ENCODE results near the gene ADRA2B. TPM values are rescaled to one million over a fixed set of nuclear protein-coding genes. Genes with fewer than 3 reads are reported as not detected.
"Not testable (repeated sequence)": the region's sequence is repeated elsewhere in the genome, so short reads cannot be mapped to it uniquely, and the experiment has no call there.

Gene ADRA2B
- total RNA-seq, 1 donor from 2014 or later, result not detected

- DNase-seq (ENCODE audit: low read depth), result no peak
Measured at GRCh38 chr2:96150791-96151594, 34.6 kb upstream of the ADRA2B start.

DNA sequence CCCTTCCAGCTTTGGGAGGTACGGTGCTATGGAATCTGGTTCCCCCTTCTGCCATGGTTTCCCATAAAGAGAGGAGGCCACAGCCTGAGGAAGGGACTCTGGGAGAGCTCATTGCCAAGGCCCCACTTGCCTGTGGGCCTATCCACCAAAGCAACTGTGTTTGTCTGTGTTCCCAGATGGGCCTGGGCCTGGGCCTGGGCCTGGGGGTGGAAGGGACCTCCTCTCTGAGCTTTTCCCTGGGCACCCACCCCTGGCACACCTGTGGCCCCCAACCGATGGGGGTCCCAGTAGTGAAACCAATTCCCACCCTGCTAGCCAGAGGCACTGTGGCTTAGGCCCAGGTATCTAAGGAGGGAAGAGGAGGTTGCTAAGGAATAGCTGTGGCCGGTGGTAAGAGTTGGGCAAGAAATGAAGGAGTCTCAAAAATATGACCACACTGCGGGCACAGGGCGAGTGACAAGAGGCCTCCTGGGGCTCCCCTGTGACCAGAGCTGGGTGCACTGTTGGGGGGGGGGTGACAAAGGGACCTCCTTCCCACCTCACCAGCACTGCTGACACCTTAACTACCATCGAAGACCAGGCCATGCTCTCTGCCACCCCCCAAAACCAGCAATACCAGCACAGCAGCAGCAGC is 33.8 kb upstream of the ADRA2B start:
- no peak for DNase-seq (ENCODE audit: low read depth)

DNA sequence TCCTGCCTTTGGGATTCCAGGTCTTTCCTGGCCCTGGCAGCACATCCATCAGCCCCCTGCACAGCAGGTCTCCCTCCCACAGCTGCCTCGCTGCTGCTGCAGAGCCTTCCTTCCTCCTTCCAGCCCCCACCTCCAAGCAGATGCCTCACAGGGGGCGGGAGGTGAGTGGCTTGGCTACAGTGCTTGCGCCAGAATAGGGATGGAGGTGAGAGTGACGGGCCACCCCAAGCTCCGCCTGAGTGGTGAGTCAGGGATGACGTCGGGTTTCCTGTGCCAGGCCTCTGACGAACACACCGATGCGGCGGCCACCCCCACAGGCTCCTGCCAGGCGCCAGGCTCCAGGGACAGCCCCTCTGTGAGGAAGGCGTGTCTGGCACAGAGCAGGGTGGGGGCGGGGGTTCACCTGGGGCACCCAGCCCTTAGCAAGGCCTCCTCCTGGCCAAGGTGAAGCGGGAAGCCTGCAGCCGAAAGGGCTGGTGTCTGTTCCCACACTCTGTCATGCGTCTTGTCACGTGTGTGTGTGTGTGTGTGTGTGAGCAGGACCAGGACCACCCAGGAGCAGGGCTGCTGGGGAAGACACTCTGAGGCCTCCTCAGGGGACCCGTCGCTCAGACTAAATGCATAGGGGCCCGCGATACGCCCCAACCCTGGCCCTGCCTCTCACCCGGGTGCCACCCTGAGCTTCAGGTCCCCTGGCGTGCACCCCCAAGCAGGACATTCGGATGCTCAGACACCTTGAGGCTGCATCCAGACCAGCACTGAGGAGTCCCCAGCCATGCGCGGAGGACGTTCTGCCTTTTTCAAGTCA is 32.2 kb upstream of the ADRA2B start:
- no peak for DNase-seq (ENCODE audit: low read depth)

GRCh38 chr2:96147593-96148201 is 31.3 kb upstream of the ADRA2B start:
- no peak for DNase-seq (ENCODE audit: low read depth)

- no peak for DNase-seq (ENCODE audit: low read depth)
Measured at GRCh38 chr2:96146881-96147592, 30.7 kb upstream of the ADRA2B start.

DNA sequence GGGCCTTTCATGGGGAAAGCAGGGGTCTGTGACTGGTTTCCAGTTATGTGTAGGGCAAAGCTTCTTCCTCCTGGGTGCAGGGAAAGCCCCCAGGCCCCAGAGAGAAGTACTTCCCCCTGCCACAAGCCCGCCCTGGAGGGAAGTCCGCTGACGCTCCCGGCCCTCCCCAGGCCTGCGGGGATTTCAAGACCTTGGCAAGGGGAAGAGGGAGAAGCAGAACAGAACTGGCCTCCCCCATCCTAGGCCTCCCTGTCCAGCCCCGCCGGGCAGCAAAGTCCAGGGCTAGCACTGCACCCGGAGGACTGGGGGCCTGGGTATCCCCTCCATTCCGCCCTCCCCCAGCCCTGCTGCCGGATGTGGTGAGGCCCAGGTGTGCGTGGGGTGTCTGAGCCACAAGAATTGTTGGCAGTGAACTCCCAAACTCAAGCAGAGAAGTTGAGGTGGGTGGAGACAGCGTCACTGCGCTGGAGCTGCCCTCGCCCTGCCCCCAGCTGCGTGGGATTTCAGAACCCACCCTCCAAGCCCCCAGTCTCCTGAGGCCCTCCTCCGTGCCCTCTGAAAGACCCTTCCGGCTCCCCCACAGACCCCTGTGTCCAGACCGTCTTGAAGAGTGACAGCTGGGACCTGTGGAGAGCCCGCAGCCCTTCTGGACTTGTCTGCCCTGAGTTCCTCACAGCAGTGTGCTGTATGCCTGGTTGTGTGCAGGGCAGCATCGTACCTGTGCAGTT is 29.9 kb upstream of the ADRA2B start:
- DNase-seq (ENCODE audit: low read depth), result no peak

- DNase-seq (ENCODE audit: low read depth), result no peak
Measured at GRCh38 chr2:96145848-96146152, 29.4 kb upstream of the ADRA2B start.

DNA sequence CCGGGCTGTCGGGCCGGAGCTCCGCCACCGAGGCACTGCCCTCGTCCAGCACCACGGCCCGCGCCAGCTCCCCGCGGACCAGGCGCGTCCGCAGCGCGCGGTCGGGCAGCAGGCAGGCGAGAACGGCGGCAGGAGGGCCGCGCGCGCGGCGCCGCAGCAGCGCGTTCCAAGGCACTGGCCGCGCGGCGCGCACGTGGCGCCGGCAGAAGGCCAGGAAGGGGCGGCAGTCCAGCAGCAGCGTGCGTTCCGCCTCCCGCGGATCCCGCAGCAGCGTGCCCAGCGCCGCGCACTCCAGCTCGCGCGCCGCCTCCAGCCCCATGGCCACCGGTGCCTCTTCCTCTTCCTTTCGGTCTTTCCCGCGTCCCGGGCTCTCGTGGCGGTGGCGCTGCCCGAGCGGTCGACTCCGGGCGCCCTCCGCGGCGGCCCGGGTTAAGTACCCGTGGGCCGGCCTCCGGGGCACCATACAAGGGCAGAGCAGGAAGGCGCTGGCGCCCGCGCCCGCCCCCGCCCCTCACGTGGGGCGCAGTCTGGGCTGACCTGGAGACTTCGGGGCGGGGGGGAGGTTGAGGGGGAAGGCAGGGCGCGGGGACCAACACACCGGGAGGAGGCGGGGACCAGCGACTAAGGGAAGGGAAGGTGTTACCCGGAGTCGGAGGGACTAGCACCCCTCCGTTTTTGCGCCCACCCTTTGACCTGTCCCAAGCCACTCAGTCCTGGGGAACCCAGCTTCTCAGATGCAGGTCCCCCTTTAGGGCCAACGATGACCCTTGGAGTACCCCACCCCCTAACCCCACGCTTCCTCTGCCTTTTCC is 28.9 kb upstream of the ADRA2B start, which contains the start of gene DUSP2:
Gene DUSP2 (minus strand): TSS at position 405 of the 812 bp plus-strand sequence. CDS start 86 bp downstream, at position 319.
- DNase-seq (ENCODE audit: low read depth), result peak; percentile 50

DNA sequence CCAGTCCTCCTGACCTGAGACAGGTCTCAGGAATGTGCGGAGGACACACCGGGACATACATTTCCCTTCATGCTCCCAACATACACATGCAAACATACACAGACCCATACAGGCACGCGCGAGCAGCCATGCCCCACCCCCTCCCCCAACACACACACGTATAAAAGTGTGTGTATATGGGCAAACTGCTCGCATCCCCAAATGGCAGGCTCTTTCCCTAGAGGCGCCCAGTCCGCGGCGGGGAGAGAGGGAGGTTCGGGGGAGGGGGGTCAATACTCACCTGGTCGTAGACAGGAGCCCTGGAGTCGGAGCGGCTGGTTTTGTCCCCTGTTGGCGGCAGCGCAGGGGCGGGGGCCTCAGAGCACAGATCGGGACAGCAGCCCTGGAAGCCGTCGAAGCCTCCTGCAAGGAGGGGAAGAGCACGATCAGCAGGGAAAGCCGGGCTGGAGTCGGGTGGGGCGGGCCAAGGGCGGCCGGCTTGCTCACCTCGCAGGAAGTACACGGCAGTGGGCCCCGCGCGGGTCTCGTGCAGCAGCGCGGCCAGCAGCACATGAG is 28.2 kb upstream of the ADRA2B start:
- no peak for DNase-seq (ENCODE audit: low read depth)

DNA sequence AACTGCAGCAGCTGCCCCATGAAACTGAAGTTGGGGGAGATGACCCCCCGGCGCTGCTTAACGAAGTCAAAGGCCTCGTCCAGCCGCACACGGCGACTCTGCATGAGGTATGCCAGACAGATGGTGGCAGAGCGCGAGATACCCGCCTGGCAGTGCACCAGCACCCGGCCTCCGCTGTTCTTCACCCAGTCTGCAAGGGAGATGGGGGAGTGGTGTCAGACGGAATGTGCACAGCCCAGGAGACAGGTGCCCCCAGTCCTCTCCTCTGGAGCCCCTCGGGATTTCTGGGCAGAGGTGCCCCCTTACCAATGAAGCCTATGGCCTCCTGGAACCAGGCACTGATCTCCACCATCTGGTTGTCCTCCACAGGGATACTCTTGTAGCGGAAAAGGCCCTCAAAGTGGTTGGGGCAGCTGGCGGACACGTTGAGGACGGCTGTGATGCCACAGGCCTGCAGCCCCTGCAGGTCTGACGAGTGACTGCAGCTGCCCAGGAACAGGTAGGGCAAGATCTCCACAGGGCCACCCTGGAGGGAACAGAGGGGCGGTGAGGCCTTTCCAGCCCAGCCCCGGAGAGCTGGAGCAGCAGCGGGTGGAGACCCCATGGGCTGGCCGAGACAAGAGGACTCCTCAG is 27.6 kb upstream of the ADRA2B start:
- no peak for DNase-seq (ENCODE audit: low read depth)

GRCh38 chr2:96143231-96143847 is 27.0 kb upstream of the ADRA2B start:
- no peak for DNase-seq (ENCODE audit: low read depth)

DNA sequence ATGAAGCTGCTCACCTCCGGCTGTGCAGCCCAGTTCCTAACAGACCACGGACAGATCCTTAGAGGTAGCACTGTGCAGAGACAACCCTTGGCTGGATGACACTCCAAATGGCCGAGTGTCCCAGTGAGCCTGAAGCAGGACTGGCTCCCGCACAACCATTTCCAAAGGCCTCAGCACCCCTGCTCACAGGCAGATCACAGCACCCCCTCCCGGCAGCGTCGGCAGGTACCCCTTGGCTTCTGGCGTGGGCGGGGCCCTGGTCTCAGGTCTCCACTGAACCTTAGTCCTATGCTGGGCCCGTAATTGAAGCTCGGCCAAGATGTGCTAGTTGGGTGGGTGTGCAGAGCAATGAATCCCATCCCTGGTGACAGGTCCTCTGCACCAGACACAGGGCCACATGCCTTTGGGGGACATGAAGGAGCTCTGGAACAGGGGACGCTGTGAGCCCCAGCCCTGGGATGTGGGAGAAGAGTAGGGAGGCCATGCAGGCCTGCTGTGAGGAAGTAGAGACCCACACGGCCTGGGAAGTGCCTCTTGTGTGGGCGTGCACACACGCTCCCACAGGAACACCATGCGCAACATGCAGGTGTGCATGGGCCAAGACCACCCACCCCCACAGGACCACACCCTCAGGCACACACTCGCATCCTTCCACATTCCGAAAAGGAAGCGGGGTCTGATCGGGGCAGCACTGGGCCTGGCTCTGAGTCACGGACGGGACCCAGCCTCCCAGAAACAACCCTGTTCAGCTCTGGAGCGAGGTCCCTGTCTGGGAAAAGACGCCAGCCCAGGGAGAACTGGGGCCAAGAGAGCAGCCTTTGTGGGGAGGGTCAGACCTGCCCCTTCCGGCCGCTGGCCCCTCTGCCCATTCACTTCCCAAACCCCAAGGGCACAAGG is 26.1 kb upstream of the ADRA2B start:
- no peak for DNase-seq (ENCODE audit: low read depth)

- DNase-seq (ENCODE audit: low read depth), result not testable (repeated sequence)
Measured at GRCh38 chr2:96141624-96141967, 25.2 kb upstream of the ADRA2B start.

DNA sequence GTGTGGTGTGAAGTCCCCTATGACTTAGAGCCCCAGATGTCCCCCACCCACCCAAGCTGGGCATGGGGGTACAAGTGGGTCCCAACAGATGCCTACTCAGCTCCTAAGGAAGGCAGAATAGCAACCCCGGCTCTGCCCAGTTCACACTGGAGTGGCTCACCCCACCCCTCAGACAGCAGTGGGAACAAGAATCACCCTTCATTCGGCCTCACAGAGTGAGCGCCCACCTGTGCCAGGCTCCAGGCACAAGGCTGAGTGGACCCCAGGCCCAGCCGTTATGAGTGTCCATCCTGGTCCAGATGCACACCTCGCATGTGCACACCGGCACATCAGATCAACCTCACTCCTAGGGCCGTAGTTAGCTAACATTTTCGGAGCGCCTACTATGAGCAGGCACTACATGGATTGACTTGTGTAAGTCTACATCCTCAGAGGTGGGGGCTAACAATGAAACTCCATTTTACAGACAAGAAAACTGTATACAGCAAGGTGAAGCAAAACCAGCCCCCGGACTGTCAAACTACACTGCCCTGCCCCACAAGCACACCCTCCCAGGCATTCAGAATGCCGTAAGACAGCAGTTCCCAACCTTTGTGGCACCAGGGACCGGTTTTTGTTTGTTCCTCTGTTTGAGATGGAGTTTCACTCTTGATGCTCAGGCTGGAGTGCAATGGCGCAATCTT is 24.7 kb upstream of the ADRA2B start:
- no peak for DNase-seq (ENCODE audit: low read depth)

DNA sequence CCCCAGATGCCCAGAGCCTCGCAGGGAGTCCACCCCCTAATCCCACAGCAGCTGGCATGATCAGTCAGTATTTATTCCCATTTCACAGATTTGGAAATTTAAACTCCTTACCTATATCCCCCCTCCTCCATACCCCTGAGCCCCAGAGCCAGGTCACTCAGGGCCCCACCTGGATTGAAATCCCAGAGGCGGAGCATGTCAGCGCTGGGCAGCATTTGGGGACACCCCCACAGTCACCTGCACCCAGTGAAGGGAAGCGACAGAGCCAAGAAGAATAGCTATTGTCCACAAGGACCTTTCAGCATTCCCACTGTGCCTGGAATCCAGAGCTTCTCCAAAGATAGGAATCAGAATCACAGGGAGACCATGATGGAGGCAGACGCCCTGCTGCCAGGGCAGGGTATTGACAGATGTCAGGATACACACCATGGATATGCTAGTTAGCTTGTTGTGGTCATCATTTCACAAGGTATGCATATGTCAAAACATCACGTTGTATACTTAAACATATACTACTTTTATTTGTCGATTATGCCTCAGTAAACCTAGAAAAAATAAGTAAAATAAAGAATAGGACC is 22.9 kb upstream of the ADRA2B start:
- DNase-seq (ENCODE audit: low read depth), result no peak

Measured in myocyte (in vitro differentiated cells).